Stomach (tissue), 4 donors: Measurements from ENCODE around the gene PALS1.

ENCODE experiments used
- POLR2AphosphoS5 ChIP-seq, 3 donors: sonication (generic); formaldehyde crosslinking; IDR thresholded peaks; one replicate each; pipeline ENCODE4 v1.6.1; 2016; ENCODE audit warnings: antibody characterized with exemption in 3 of 3
- TF ChIP-seq, protein P1 (sequence below), 7 experiments: fragments of 450-650 bp in 4 of 7; fragments of 200-600 bp in 3 of 7; sonication (generic) in 3 of 7; IDR thresholded peaks; one replicate each; pipeline ENCODE4 v1.5.1; 2016 to 2019; ENCODE audit warnings: antibody characterized with exemption in 7 of 7, control low read depth in 2 of 7, mild to moderate bottlenecking in 1 of 7

DNA sequence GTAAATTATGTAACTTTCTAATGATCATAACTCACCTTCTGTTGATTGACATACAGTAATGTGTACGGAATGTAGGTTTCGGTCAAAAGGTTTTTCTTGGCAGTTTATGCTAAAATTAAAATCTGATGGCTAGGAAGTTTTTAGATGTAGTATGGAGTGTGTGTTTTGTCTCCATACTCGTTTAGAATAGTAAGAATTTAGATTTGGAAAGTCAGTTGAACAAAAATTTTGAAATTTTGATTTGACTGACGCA, 859 bp downstream of the PALS1 start:
- TF ChIP-seq POLR2AphosphoS5 (IDR thresholded peaks at IDR 0.05) = no peak
- TF ChIP-seq, protein P1, sequence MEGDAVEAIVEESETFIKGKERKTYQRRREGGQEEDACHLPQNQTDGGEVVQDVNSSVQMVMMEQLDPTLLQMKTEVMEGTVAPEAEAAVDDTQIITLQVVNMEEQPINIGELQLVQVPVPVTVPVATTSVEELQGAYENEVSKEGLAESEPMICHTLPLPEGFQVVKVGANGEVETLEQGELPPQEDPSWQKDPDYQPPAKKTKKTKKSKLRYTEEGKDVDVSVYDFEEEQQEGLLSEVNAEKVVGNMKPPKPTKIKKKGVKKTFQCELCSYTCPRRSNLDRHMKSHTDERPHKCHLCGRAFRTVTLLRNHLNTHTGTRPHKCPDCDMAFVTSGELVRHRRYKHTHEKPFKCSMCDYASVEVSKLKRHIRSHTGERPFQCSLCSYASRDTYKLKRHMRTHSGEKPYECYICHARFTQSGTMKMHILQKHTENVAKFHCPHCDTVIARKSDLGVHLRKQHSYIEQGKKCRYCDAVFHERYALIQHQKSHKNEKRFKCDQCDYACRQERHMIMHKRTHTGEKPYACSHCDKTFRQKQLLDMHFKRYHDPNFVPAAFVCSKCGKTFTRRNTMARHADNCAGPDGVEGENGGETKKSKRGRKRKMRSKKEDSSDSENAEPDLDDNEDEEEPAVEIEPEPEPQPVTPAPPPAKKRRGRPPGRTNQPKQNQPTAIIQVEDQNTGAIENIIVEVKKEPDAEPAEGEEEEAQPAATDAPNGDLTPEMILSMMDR (IDR thresholded peaks at IDR 0.05) = no peak
